K562 (cell line): ENCODE data around the gene DRC3. TPM values are rescaled to one million over a fixed set of nuclear protein-coding genes. Genes with fewer than 3 reads are reported as not detected.

Source experiments
- CSDE1 ChIP-seq, 2 experiments: fragments of 450-650 bp; IDR thresholded peaks; 2 replicates each; pipeline ENCODE4 v1.6.1; 2016; ENCODE audit warnings: mild to moderate bottlenecking in 1 of 2
- CXXC5 ChIP-seq: fragments of 250-450 bp; sonication (Bioruptor Pico); IDR thresholded peaks from 2 replicates; pipeline ENCODE4 v1.8.0; 2022; ENCODE audit warnings: inconsistent platforms, mild to moderate bottlenecking, moderate library complexity
- ELF1 ChIP-seq: fragments of 200-800 bp; sonication (Bioruptor generic); IDR thresholded peaks from 2 replicates; pipeline ENCODE4 v1.6.1; 2016; ENCODE audit warnings: missing genetic modification characterization, missing compliant biosample characterization
- HDAC6 ChIP-seq: IDR thresholded peaks from 2 replicates; pipeline ENCODE4 v1.6.1; 2012; ENCODE audit warnings: low read depth, mild to moderate bottlenecking, control low read depth, inconsistent platforms, low read length, moderate library complexity
- HIVEP1 ChIP-seq: fragments of 250-450 bp; sonication (Bioruptor Pico); IDR thresholded peaks from 2 replicates; pipeline ENCODE4 v1.4.0; 2020; ENCODE audit warnings: mild to moderate bottlenecking
- L3MBTL2 ChIP-seq: fragments of 450-650 bp; IDR thresholded peaks from 2 replicates; pipeline ENCODE4 v1.6.1; 2016; ENCODE audit warnings: mild to moderate bottlenecking, moderate library complexity
- MAFF ChIP-seq: IDR thresholded peaks from 2 replicates; pipeline ENCODE4 v1.6.1; 2012; ENCODE audit warnings: low read length, improper control_type of control experiment
- MAFK ChIP-seq: IDR thresholded peaks from 2 replicates; pipeline ENCODE4 v1.6.1; 2011; ENCODE audit warnings: low read length, improper control_type of control experiment
- MCM2 ChIP-seq: fragments of 450-650 bp; IDR thresholded peaks from 2 replicates; pipeline ENCODE4 v1.6.1; 2017; ENCODE audit warnings: low read depth, mild to moderate bottlenecking
- MEF2A ChIP-seq: IDR thresholded peaks from 2 replicates; pipeline ENCODE4 v1.6.1; 2011; ENCODE audit warnings: low read depth, mild to moderate bottlenecking, low read length, moderate library complexity; ENCODE audit not compliant: control insufficient read depth
- NFIX ChIP-seq: fragments of 250-450 bp; sonication (Bioruptor Pico); IDR thresholded peaks from 2 replicates; pipeline ENCODE4 v1.4.0; 2020; ENCODE audit warnings: low read depth, mild to moderate bottlenecking, moderate library complexity
- NRF1 ChIP-seq, 2 experiments: fragments of 450-650 bp; IDR thresholded peaks in 1 of 2; conservative IDR thresholded peaks in 1 of 2; 2 replicates each; pipeline ENCODE4 v1.6.1; 2014; ENCODE audit warnings: mild to moderate bottlenecking in 2 of 2
- RBM17 ChIP-seq: fragments of 200-400 bp; formaldehyde crosslinking; IDR thresholded peaks from 2 replicates; pipeline ENCODE4 v1.6.1; 2017; ENCODE audit warnings: low read depth, mild to moderate bottlenecking, low read length, borderline replicate concordance
- SAP30 ChIP-seq: fragments of 200-600 bp; sonication (generic); IDR thresholded peaks from 2 replicates; pipeline ENCODE4 v1.6.1; 2012; ENCODE audit warnings: borderline replicate concordance, low read depth, mild to moderate bottlenecking, moderate library complexity, low read length, control low read depth, inconsistent platforms; ENCODE audit not compliant: insufficient read depth, poor library complexity, severe bottlenecking
- SREBF2 ChIP-seq: sonication (generic); formaldehyde crosslinking; IDR thresholded peaks from 2 replicates; pipeline ENCODE4 v1.4.0; 2020; ENCODE audit warnings: mild to moderate bottlenecking, missing genetic modification reagents
- SRSF9 ChIP-seq: fragments of 200-400 bp; formaldehyde crosslinking; IDR thresholded peaks from 2 replicates; pipeline ENCODE4 v1.6.1; 2017; ENCODE audit warnings: low read depth, low read length, borderline replicate concordance
- ZBED1 ChIP-seq: IDR thresholded peaks from 2 replicates; pipeline ENCODE4 v1.6.1; 2014
- ZBTB1 ChIP-seq: sonication (generic); formaldehyde crosslinking; IDR thresholded peaks from 2 replicates; pipeline ENCODE4 v1.8.1; 2023; ENCODE audit warnings: missing genetic modification reagents, low read depth, mild to moderate bottlenecking, borderline replicate concordance
- ZBTB7A ChIP-seq: IDR thresholded peaks from 2 replicates; pipeline ENCODE4 v1.6.1; 2011; ENCODE audit warnings: low read depth, mild to moderate bottlenecking, low read length, moderate library complexity, borderline replicate concordance; ENCODE audit not compliant: control insufficient read depth
- ZKSCAN8 ChIP-seq: fragments of 200-800 bp; sonication (Bioruptor generic); IDR thresholded peaks from 2 replicates; pipeline ENCODE4 v1.6.1; 2016; ENCODE audit warnings: missing genetic modification characterization, missing compliant biosample characterization
- ZNF23 ChIP-seq: fragments of 250-450 bp; sonication (Bioruptor Pico); IDR thresholded peaks from 2 replicates; pipeline ENCODE4 v1.4.0; 2020; ENCODE audit warnings: mild to moderate bottlenecking
- ZNF347 ChIP-seq: fragments of 450-650 bp; formaldehyde crosslinking; IDR thresholded peaks from 2 replicates; pipeline ENCODE4 v1.4.0; 2020; ENCODE audit warnings: low read depth, mild to moderate bottlenecking, moderate library complexity
- ZNF436 ChIP-seq: fragments of 250-450, 450-650 bp; sonication (Bioruptor Pico); formaldehyde crosslinking; IDR thresholded peaks from 2 replicates; pipeline ENCODE4 v1.7.0; 2020; ENCODE audit warnings: mild to moderate bottlenecking
- ZNF764 ChIP-seq: fragments of 250-450 bp; sonication (Bioruptor Pico); IDR thresholded peaks from 2 replicates; pipeline ENCODE4 v1.4.0; 2020; ENCODE audit warnings: low read depth, mild to moderate bottlenecking, moderate library complexity
- ZNF785 ChIP-seq: fragments of 250-450 bp; sonication (Bioruptor Pico); IDR thresholded peaks from 2 replicates; pipeline ENCODE4 v1.4.0; 2020; ENCODE audit warnings: mild to moderate bottlenecking
- polyA plus RNA-seq, 8 experiments: library from polyadenylated mRNA; depleted of rRNA in 4 of 8; stranded (reverse) in 5 of 8; unstranded in 3 of 8; fragments of >200 nt; fragmentation: Nextera tagmentation in 2 of 8; fragmentation: Illumina TruSeq in 1 of 8; extraction: Ambion mirVana in 2 of 8; extraction: Trizol in 1 of 8; gene quantifications; 2 replicates each; pipeline versions ENCODE4 v1.2.1 to v1.2.3, GENCODE V29; 2011 to 2014; ENCODE audit warnings: inconsistent platforms in 1 of 8, missing spikeins in 1 of 8
- total RNA-seq, 7 experiments: library from RNA; depleted of rRNA in 6 of 7; stranded (reverse); fragments of >200 nt in 6 of 7; fragmentation: Illumina TruSeq in 2 of 7; extraction: Trizol in 2 of 7; gene quantifications; 2 replicates each; pipeline versions ENCODE4 v1.2.1 to v1.2.3, GENCODE V29; 2011 to 2021; ENCODE audit warnings: low replicate concordance in 1 of 7
- TF ChIP-seq, protein P1 (sequence below): sonication (generic); formaldehyde crosslinking; IDR thresholded peaks from 2 replicates; pipeline ENCODE4 v1.8.0; 2022; ENCODE audit warnings: mild to moderate bottlenecking, missing genetic modification reagents

DRC3 gene
- total and polyA plus RNA-seq, 9 of the 15 experiments (the other 6 are each of a cell fraction or from before 2014, with no cell fraction given), result 0.10 to 0.84 (median 0.30) TPM; not detected in 3

DNA sequence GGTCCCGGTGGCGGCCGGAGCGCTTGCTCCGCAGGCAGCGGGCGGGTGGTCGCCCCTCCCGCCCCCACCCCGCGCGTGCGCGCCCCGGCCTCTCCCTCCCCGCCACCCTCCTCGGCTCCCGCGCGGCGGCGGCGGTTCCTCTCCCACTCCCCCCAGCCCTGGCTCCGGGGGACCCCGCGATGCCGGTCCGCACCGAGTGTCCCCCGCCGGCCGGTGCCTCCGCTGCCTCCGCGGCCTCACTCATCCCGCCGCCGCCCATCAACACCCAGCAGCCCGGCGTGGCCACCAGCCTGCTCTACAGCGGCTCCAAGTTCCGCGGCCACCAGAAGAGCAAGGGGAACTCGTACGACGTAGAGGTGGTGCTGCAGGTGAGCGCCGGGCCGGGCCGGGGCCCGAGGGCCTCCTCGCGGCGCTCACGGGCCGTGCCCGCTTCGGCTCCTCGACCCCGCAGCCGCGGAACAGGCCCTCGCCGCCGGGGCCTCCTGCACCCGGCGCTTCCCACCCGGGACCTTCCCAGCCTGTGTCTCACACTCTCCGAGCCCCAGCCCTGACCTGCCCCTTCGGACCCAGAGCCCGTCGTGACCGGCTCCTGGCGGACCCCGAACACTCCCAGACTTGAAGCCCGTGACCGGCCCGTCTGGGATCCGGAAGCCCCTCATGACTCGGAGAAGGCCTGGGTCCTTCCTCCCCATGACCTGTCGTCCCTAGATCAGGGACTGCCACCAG, 67.0 kb downstream of the DRC3 start (continued):
- TF ChIP-seq NFIX (CRISPR knock-in tag), result no peak
- TF ChIP-seq MEF2A, result no peak
- no peak for TF ChIP-seq ZBTB7A
- no peak for TF ChIP-seq MAFK
- TF ChIP-seq NRF1 (conservative IDR thresholded peaks at IDR 0.05 in 1 of 2, IDR thresholded peaks at IDR 0.05 in 1 of 2), result no peak
- TF ChIP-seq, protein P1, sequence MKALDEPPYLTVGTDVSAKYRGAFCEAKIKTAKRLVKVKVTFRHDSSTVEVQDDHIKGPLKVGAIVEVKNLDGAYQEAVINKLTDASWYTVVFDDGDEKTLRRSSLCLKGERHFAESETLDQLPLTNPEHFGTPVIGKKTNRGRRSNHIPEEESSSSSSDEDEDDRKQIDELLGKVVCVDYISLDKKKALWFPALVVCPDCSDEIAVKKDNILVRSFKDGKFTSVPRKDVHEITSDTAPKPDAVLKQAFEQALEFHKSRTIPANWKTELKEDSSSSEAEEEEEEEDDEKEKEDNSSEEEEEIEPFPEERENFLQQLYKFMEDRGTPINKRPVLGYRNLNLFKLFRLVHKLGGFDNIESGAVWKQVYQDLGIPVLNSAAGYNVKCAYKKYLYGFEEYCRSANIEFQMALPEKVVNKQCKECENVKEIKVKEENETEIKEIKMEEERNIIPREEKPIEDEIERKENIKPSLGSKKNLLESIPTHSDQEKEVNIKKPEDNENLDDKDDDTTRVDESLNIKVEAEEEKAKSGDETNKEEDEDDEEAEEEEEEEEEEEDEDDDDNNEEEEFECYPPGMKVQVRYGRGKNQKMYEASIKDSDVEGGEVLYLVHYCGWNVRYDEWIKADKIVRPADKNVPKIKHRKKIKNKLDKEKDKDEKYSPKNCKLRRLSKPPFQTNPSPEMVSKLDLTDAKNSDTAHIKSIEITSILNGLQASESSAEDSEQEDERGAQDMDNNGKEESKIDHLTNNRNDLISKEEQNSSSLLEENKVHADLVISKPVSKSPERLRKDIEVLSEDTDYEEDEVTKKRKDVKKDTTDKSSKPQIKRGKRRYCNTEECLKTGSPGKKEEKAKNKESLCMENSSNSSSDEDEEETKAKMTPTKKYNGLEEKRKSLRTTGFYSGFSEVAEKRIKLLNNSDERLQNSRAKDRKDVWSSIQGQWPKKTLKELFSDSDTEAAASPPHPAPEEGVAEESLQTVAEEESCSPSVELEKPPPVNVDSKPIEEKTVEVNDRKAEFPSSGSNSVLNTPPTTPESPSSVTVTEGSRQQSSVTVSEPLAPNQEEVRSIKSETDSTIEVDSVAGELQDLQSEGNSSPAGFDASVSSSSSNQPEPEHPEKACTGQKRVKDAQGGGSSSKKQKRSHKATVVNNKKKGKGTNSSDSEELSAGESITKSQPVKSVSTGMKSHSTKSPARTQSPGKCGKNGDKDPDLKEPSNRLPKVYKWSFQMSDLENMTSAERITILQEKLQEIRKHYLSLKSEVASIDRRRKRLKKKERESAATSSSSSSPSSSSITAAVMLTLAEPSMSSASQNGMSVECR, result peak; percentile 24; the same call in 1 of the 2 replicates
- no peak for TF ChIP-seq SREBF2 (CRISPR knock-in tag)
- no peak for TF ChIP-seq ELF1
- TF ChIP-seq HIVEP1 (CRISPR knock-in tag), result no peak
- no peak for TF ChIP-seq ZNF23 (CRISPR knock-in tag)
- no peak for TF ChIP-seq ZBED1
- no peak for TF ChIP-seq CXXC5 (CRISPR knock-in tag)
- no peak for TF ChIP-seq ZKSCAN8 (CRISPR knock-in tag)
- TF ChIP-seq CSDE1 (IDR thresholded peaks at IDR 0.05), result no peak
- TF ChIP-seq ZNF347, result no peak
- TF ChIP-seq ZNF436, result no peak
- TF ChIP-seq SAP30, result peak; percentile 62
- no peak for TF ChIP-seq RBM17
- TF ChIP-seq MAFF, result no peak
- peak; percentile 16; the same call in 1 of the 2 replicates for TF ChIP-seq L3MBTL2
- TF ChIP-seq MCM2, result no peak
- TF ChIP-seq SRSF9, result no peak
- no peak for TF ChIP-seq HDAC6
- TF ChIP-seq ZBTB1, result no peak
- TF ChIP-seq ZNF764 (CRISPR knock-in tag), result no peak
- no peak for TF ChIP-seq ZNF785 (CRISPR knock-in tag)
- TF ChIP-seq, all 486 proteins: peak for 14
